Measurements from ENCODE around the gene TRPV2. TPM values are rescaled to one million over a fixed set of nuclear protein-coding genes. Genes with fewer than 3 reads are reported as not detected.

TRPV2 gene
- total and polyA plus RNA-seq, 2 experiments from 2014 or later = 1.7 to 3.2 TPM

DNA sequence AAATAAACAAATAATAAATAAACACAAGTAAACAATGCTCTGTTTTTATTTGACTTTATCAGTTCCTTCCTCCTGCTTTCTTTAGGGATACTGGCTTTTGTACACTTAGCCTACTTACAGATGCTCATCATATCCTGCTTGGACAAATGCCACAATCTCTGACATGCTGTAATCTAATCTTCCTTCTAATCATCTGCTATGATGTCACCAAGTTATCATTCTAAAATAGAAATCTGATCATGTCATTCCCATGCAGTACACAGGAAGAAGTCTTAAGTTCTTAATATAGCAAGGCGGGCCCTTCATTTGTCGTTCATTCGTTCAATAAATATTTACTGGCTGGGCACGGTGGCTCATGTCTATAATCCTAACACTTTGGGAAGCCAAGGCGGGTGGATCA, 43.6 kb upstream of the TRPV2 start (continued):
- TF ChIP-seq EZH2phosphoT487 (IDR thresholded peaks at IDR 0.05; ENCODE audit: unreplicated experiment) = no peak
- TF ChIP-seq, protein P1, sequence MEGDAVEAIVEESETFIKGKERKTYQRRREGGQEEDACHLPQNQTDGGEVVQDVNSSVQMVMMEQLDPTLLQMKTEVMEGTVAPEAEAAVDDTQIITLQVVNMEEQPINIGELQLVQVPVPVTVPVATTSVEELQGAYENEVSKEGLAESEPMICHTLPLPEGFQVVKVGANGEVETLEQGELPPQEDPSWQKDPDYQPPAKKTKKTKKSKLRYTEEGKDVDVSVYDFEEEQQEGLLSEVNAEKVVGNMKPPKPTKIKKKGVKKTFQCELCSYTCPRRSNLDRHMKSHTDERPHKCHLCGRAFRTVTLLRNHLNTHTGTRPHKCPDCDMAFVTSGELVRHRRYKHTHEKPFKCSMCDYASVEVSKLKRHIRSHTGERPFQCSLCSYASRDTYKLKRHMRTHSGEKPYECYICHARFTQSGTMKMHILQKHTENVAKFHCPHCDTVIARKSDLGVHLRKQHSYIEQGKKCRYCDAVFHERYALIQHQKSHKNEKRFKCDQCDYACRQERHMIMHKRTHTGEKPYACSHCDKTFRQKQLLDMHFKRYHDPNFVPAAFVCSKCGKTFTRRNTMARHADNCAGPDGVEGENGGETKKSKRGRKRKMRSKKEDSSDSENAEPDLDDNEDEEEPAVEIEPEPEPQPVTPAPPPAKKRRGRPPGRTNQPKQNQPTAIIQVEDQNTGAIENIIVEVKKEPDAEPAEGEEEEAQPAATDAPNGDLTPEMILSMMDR (conservative IDR thresholded peaks at IDR 0.05; ENCODE audit: low read depth in 2 of 2) = no peak

DNA sequence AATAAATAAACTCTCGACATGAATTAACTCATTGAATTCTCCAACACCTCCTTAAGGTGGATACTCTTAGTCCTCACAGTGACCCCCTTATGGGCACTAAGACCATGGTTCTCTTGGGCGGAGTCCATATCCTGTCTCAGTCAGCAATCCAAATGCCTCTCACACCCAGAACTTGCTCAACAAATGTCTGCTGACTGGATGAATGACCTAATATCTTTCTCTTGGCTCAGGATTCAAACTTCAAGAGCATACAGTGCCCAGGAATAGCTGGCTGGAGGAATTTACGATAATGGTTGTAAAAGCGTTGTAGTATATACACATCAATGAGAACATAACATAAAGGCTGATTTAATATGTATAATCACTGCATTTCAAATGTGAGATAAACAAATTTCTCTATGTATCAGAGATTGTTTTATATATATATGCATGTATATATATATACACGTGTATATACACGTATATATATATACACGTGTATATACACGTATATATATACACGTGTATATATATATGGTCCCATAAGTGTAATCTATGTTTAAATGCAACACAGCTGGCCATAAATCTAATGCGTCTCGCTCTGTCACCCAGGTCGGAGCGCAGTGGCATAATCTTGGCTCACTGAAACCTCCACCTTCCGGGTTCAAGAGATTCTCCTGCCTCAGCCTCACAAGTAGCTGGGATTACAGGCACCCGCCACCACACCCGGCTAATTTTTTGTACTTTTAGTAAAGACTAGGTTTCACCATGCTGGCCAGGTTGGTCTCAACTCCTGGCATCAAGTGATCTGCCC, 41.0 kb upstream of the TRPV2 start:
- no peak overlapping the region for H3K27ac Mint-ChIP-seq
- Histone ChIP-seq H3K27ac (ENCODE audit: low read depth) (no peak overlapping the region), H3K4me2 (no peak overlapping the region), H3K9me2 (ENCODE audit: insufficient read depth) (no peaks in the 10 kb centered on the region), H3K4me1 (ENCODE audit: insufficient read depth) (no peaks in the 10 kb centered on the region), H2AFZ (no peak overlapping the region), H4K20me1 (replicated peaks; ENCODE audit: insufficient read depth) (no peaks in the 10 kb centered on the region), H3F3A (replicated peaks; ENCODE audit: low read depth) (peaks cover 3% of the 10 kb centered on the region; the same call in 1 of the 2 replicates), H3K27me3 (ENCODE audit: insufficient read depth) (no peaks in the 10 kb centered on the region), H3K36me3 (ENCODE audit: insufficient read depth) (no peaks in the 10 kb centered on the region), H3K4me3 (no peak overlapping the region), H3K79me2 (replicated peaks; ENCODE audit: insufficient read depth) (no peaks in the 10 kb centered on the region)
- ATAC-seq = no peak
- peaks cover 5% of the 10 kb centered on the region; the same call in 1 of the 3 replicates for H3K4me1 Mint-ChIP-seq
- H3K4me3 Mint-ChIP-seq = no peak overlapping the region
- H3K9me3 Mint-ChIP-seq = no peaks in the 10 kb centered on the region
- H3K36me3 Mint-ChIP-seq (ENCODE audit: low read depth) = no peaks in the 10 kb centered on the region
- DNase-seq (ENCODE audit: low spot score) = no peak
- H3K27me3 Mint-ChIP-seq (ENCODE audit: insufficient read depth, low read depth, poor library complexity) = peaks cover 6% of the 10 kb centered on the region
- TF ChIP-seq, protein P2, sequence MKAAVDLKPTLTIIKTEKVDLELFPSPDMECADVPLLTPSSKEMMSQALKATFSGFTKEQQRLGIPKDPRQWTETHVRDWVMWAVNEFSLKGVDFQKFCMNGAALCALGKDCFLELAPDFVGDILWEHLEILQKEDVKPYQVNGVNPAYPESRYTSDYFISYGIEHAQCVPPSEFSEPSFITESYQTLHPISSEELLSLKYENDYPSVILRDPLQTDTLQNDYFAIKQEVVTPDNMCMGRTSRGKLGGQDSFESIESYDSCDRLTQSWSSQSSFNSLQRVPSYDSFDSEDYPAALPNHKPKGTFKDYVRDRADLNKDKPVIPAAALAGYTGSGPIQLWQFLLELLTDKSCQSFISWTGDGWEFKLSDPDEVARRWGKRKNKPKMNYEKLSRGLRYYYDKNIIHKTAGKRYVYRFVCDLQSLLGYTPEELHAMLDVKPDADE (IDR thresholded peaks at IDR 0.05) = no peak
- TF ChIP-seq EZH2phosphoT487 (IDR thresholded peaks at IDR 0.05; ENCODE audit: unreplicated experiment) (no peak), NANOG (IDR thresholded peaks at IDR 0.05; ENCODE audit: borderline replicate concordance) (no peak), ZNF114 (CRISPR knock-in tag; IDR thresholded peaks at IDR 0.05) (no peak), CREB1 (CRISPR knock-in tag; IDR thresholded peaks at IDR 0.05; ENCODE audit: low read depth) (no peak), STAT1 (IDR thresholded peaks at IDR 0.05; ENCODE audit: unreplicated experiment) (no peak), POLR2AphosphoS5 (IDR thresholded peaks at IDR 0.05; ENCODE audit: low read depth) (no peak), EZH2 (IDR thresholded peaks at IDR 0.05; ENCODE audit: low read depth, unreplicated experiment) (no peak), ZNF331 (CRISPR knock-in tag; IDR thresholded peaks at IDR 0.05; ENCODE audit: low read depth) (no peak)
- TF ChIP-seq, protein P3, sequence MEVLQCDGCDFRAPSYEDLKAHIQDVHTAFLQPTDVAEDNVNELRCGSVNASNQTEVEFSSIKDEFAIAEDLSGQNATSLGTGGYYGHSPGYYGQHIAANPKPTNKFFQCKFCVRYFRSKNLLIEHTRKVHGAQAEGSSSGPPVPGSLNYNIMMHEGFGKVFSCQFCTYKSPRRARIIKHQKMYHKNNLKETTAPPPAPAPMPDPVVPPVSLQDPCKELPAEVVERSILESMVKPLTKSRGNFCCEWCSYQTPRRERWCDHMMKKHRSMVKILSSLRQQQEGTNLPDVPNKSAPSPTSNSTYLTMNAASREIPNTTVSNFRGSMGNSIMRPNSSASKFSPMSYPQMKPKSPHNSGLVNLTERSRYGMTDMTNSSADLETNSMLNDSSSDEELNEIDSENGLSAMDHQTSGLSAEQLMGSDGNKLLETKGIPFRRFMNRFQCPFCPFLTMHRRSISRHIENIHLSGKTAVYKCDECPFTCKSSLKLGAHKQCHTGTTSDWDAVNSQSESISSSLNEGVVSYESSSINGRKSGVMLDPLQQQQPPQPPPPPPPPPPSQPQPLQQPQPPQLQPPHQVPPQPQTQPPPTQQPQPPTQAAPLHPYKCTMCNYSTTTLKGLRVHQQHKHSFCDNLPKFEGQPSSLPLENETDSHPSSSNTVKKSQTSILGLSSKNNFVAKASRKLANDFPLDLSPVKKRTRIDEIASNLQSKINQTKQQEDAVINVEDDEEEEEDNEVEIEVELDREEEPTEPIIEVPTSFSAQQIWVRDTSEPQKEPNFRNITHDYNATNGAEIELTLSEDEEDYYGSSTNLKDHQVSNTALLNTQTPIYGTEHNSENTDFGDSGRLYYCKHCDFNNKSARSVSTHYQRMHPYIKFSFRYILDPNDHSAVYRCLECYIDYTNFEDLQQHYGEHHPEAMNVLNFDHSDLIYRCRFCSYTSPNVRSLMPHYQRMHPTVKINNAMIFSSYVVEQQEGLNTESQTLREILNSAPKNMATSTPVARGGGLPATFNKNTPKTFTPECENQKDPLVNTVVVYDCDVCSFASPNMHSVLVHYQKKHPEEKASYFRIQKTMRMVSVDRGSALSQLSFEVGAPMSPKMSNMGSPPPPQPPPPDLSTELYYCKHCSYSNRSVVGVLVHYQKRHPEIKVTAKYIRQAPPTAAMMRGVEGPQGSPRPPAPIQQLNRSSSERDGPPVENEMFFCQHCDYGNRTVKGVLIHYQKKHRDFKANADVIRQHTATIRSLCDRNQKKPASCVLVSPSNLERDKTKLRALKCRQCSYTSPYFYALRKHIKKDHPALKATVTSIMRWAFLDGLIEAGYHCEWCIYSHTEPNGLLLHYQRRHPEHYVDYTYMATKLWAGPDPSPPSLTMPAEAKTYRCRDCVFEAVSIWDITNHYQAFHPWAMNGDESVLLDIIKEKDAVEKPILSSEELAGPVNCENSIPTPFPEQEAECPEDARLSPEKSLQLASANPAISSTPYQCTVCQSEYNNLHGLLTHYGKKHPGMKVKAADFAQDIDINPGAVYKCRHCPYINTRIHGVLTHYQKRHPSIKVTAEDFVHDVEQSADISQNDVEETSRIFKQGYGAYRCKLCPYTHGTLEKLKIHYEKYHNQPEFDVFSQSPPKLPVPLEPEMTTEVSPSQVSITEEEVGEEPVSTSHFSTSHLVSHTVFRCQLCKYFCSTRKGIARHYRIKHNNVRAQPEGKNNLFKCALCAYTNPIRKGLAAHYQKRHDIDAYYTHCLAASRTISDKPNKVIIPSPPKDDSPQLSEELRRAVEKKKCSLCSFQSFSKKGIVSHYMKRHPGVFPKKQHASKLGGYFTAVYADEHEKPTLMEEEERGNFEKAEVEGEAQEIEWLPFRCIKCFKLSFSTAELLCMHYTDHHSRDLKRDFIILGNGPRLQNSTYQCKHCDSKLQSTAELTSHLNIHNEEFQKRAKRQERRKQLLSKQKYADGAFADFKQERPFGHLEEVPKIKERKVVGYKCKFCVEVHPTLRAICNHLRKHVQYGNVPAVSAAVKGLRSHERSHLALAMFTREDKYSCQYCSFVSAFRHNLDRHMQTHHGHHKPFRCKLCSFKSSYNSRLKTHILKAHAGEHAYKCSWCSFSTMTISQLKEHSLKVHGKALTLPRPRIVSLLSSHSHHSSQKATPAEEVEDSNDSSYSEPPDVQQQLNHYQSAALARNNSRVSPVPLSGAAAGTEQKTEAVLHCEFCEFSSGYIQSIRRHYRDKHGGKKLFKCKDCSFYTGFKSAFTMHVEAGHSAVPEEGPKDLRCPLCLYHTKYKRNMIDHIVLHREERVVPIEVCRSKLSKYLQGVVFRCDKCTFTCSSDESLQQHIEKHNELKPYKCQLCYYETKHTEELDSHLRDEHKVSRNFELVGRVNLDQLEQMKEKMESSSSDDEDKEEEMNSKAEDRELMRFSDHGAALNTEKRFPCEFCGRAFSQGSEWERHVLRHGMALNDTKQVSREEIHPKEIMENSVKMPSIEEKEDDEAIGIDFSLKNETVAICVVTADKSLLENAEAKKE (CRISPR knock-in tag; IDR thresholded peaks at IDR 0.05) = no peak
- TF ChIP-seq, protein P4, sequence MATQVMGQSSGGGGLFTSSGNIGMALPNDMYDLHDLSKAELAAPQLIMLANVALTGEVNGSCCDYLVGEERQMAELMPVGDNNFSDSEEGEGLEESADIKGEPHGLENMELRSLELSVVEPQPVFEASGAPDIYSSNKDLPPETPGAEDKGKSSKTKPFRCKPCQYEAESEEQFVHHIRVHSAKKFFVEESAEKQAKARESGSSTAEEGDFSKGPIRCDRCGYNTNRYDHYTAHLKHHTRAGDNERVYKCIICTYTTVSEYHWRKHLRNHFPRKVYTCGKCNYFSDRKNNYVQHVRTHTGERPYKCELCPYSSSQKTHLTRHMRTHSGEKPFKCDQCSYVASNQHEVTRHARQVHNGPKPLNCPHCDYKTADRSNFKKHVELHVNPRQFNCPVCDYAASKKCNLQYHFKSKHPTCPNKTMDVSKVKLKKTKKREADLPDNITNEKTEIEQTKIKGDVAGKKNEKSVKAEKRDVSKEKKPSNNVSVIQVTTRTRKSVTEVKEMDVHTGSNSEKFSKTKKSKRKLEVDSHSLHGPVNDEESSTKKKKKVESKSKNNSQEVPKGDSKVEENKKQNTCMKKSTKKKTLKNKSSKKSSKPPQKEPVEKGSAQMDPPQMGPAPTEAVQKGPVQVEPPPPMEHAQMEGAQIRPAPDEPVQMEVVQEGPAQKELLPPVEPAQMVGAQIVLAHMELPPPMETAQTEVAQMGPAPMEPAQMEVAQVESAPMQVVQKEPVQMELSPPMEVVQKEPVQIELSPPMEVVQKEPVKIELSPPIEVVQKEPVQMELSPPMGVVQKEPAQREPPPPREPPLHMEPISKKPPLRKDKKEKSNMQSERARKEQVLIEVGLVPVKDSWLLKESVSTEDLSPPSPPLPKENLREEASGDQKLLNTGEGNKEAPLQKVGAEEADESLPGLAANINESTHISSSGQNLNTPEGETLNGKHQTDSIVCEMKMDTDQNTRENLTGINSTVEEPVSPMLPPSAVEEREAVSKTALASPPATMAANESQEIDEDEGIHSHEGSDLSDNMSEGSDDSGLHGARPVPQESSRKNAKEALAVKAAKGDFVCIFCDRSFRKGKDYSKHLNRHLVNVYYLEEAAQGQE (IDR thresholded peaks at IDR 0.05; ENCODE audit: unreplicated experiment) = no peak

All from GM23338 (cell line).